H1 (cell line): Measurements from ENCODE around the gene CDHR2. TPM values are rescaled to one million over a fixed set of nuclear protein-coding genes. Genes with fewer than 3 reads are reported as not detected.

ENCODE experiments used
- CTCF ChIA-PET: fragments of 300-600 bp; sonication (Branson Sonifier 250); formaldehyde crosslinking; loops from one replicate; lab custom pipeline; 2021; ENCODE audit not compliant: partially characterized antibody; lab: Charles Lee
- POLR2A ChIA-PET: fragments of 300-600 bp; sonication (Branson Sonifier 250); formaldehyde crosslinking; loops from one replicate; lab custom pipeline; 2021; ENCODE audit warnings: inconsistent platforms; ENCODE audit not compliant: partially characterized antibody; lab: Charles Lee
- DNase-seq, 2 experiments: peaks; one replicate each; pipeline versions ENCODE4 v3.0.0 to v3.0.0-alpha.2; 2010 to 2022; ENCODE audit warnings: low spot score in 2 of 2, low read depth in 1 of 2, mixed read lengths in 1 of 2
- FAIRE-seq: peaks from 2 replicates; lab custom pipeline; 2011; peaks lifted over from hg19 to GRCh38; lab: Jason Lieb, UNC
- H2AFZ ChIP-seq: 2 replicates; pipeline ENCODE4 v1.8.1; 2012; ENCODE audit warnings: low read length, inconsistent platforms
- H2AK5ac ChIP-seq: 2 replicates; pipeline ENCODE4 v1.6.1; 2013; ENCODE audit warnings: low read depth, low read length
- H2BK120ac ChIP-seq: replicated peaks from 2 replicates; pipeline ENCODE3; 2013; ENCODE audit warnings: low read depth, low read length, inconsistent platforms
- H2BK12ac ChIP-seq: 2 replicates; pipeline ENCODE4 v1.6.1; 2013; ENCODE audit warnings: low read depth, low read length
- H2BK15ac ChIP-seq: 2 replicates; pipeline ENCODE4 v1.6.1; 2013; ENCODE audit warnings: low read length
- H2BK20ac ChIP-seq: 2 replicates; pipeline ENCODE4 v1.6.1; 2013; ENCODE audit warnings: low read length
- H2BK5ac ChIP-seq: 2 replicates; pipeline ENCODE4 v1.6.1; 2013; ENCODE audit warnings: low read depth, low read length
- H3K14ac ChIP-seq: 2 replicates; pipeline ENCODE4 v1.6.1; 2013; ENCODE audit warnings: inconsistent platforms; ENCODE audit not compliant: insufficient read length
- H3K18ac ChIP-seq: 2 replicates; pipeline ENCODE4 v1.6.1; 2013; ENCODE audit warnings: low read length; ENCODE audit errors: extremely low read depth
- H3K23ac ChIP-seq: 2 replicates; pipeline ENCODE4 v1.6.1; 2013; ENCODE audit warnings: inconsistent platforms; ENCODE audit not compliant: insufficient read length
- H3K23me2 ChIP-seq: 2 replicates; pipeline ENCODE4 v1.6.1; 2013; ENCODE audit warnings: low read depth, low read length
- H3K27ac ChIP-seq: 2 replicates; pipeline ENCODE4 v1.6.1; 2011; ENCODE audit warnings: low read depth, low read length, inconsistent platforms
- H3K27me3 ChIP-seq, 4 experiments: replicated peaks in 1 of 4; 1 replicate in 1 of 4; 2 replicates in 3 of 4; pipeline versions ENCODE4 v1.6.1 to v1.8.1; 2011 to 2013; ENCODE audit warnings: low read length in 3 of 4, mild to moderate bottlenecking in 3 of 4, inconsistent platforms in 2 of 4, mixed read lengths in 2 of 4, moderate library complexity in 1 of 4; ENCODE audit not compliant: control insufficient read depth in 3 of 4, insufficient read depth in 3 of 4; ENCODE audit errors: extremely low read depth in 1 of 4
- H3K36me3 ChIP-seq, 4 experiments: 2 replicates each; pipeline versions ENCODE4 v1.6.1 to v1.8.1; 2011 to 2013; ENCODE audit warnings: mild to moderate bottlenecking in 4 of 4, low read length in 3 of 4, moderate library complexity in 2 of 4, control low read depth in 1 of 4, inconsistent platforms in 1 of 4; ENCODE audit not compliant: insufficient read depth in 4 of 4, control insufficient read depth in 2 of 4
- H3K4ac ChIP-seq: replicated peaks from 2 replicates; pipeline ENCODE3; 2013; ENCODE audit warnings: low read length, low read depth, mixed read lengths, inconsistent platforms; ENCODE audit not compliant: insufficient read length
- H3K4me1 ChIP-seq, 4 experiments: replicated peaks in 1 of 4; 1 replicate in 1 of 4; 2 replicates in 3 of 4; pipeline versions ENCODE4 v1.6.1 to v1.8.1; 2011 to 2013; ENCODE audit warnings: low read length in 3 of 4, inconsistent platforms in 2 of 4, mixed read lengths in 1 of 4; ENCODE audit not compliant: insufficient read depth in 4 of 4, control insufficient read depth in 3 of 4
- H3K4me2 ChIP-seq, 2 experiments: 2 replicates each; pipeline versions ENCODE4 v1.6.1 to v1.8.1; 2011 to 2013; ENCODE audit warnings: low read depth in 2 of 2, low read length in 2 of 2, control low read depth in 1 of 2, inconsistent platforms in 1 of 2, mild to moderate bottlenecking in 1 of 2; ENCODE audit not compliant: insufficient read depth in 1 of 2
- H3K4me3 ChIP-seq, 4 experiments: fragments of 200-600, 300-600 bp in 1 of 4; sonication (generic), shearing (Covaris generic), sonication (Bioruptor Twin) in 1 of 4; 2 replicates each; pipeline versions ENCODE4 v1.5.1 to v1.8.1; 2011 to 2016; ENCODE audit warnings: low read length in 4 of 4, low read depth in 3 of 4, control low read depth in 2 of 4, inconsistent platforms in 2 of 4, mild to moderate bottlenecking in 2 of 4, mixed read lengths in 1 of 4, moderate library complexity in 1 of 4; ENCODE audit not compliant: insufficient read depth in 2 of 4; ENCODE audit errors: extremely low read depth in 1 of 4
- H3K56ac ChIP-seq: replicated peaks from 2 replicates; pipeline ENCODE3; 2013; ENCODE audit warnings: low read depth, mild to moderate bottlenecking, mixed read lengths, low read length, inconsistent platforms; ENCODE audit not compliant: insufficient read length
- H3K79me1 ChIP-seq: 2 replicates; pipeline ENCODE4 v1.6.1; 2013; ENCODE audit warnings: low read depth, low read length, control low read depth
- H3K79me2 ChIP-seq, 2 experiments: 2 replicates each; pipeline versions ENCODE4 v1.6.1 to v1.8.1; 2012 to 2013; ENCODE audit warnings: low read length in 2 of 2, mild to moderate bottlenecking in 2 of 2, inconsistent platforms in 1 of 2; ENCODE audit not compliant: insufficient read depth in 2 of 2, control insufficient read depth in 1 of 2
- H3K9ac ChIP-seq, 4 experiments: replicated peaks in 1 of 4; 1 replicate in 1 of 4; 2 replicates in 3 of 4; pipeline versions ENCODE4 v1.6.1 to v1.8.1; 2011 to 2013; ENCODE audit warnings: low read depth in 3 of 4, low read length in 3 of 4, control low read depth in 2 of 4, mild to moderate bottlenecking in 2 of 4, moderate library complexity in 2 of 4, inconsistent platforms in 1 of 4; ENCODE audit errors: extremely low read depth in 1 of 4
- H3K9me3 ChIP-seq, 2 experiments: 2 replicates each; pipeline versions ENCODE4 v1.6.1 to v1.8.1; 2012 to 2013; ENCODE audit warnings: mild to moderate bottlenecking in 2 of 2, moderate library complexity in 2 of 2, control low read depth in 1 of 2, inconsistent platforms in 1 of 2, low read depth in 1 of 2, low read length in 1 of 2, mixed read lengths in 1 of 2; ENCODE audit not compliant: insufficient read depth in 2 of 2
- H4K20me1 ChIP-seq, 2 experiments: replicated peaks in 1 of 2; 2 replicates each; pipeline versions ENCODE3 to v1.8.1; 2011 to 2013; ENCODE audit warnings: inconsistent platforms in 2 of 2, low read length in 2 of 2, mild to moderate bottlenecking in 1 of 2; ENCODE audit not compliant: insufficient read depth in 2 of 2, control insufficient read depth in 1 of 2
- H4K5ac ChIP-seq: 2 replicates; pipeline ENCODE4 v1.6.1; 2013; ENCODE audit warnings: low read length, low read depth, mixed read lengths, inconsistent platforms; ENCODE audit not compliant: insufficient read length
- H4K8ac ChIP-seq: 2 replicates; pipeline ENCODE4 v1.8.0; 2013; ENCODE audit warnings: mild to moderate bottlenecking, moderate library complexity, low read length, inconsistent platforms; ENCODE audit not compliant: insufficient read depth; ENCODE audit errors: extremely low read depth
- H4K91ac ChIP-seq: replicated peaks from 2 replicates; pipeline ENCODE3; 2013; ENCODE audit warnings: low read length, mixed read lengths, inconsistent platforms; ENCODE audit not compliant: insufficient read length
- HDAC2 ChIP-seq, 2 experiments: fragments of 300-600 bp in 1 of 2; sonication (generic) in 1 of 2; IDR thresholded peaks; 2 replicates each; pipeline ENCODE4 v1.6.1; 2011 to 2012; ENCODE audit warnings: low read depth in 2 of 2, low read length in 2 of 2, mild to moderate bottlenecking in 2 of 2, moderate library complexity in 2 of 2, borderline replicate concordance in 1 of 2, inconsistent platforms in 1 of 2
- HDAC6 ChIP-seq: IDR thresholded peaks from one replicate; pipeline ENCODE4 v1.7.1; 2012; ENCODE audit warnings: low read depth, mild to moderate bottlenecking, inconsistent platforms, low read length, moderate library complexity
- KDM1A ChIP-seq: fragments of 200-600, 300-600 bp; sonication (generic); IDR thresholded peaks from 2 replicates; pipeline ENCODE4 v1.7.1; 2016; ENCODE audit warnings: mild to moderate bottlenecking, low read length, borderline replicate concordance
- WGBS, 2 experiments: shearing (Covaris generic) in 1 of 2; methylation state at CpG; one replicate each; pipeline versions ENCODE4 v1.1.6 to v1.1.7; 2013 to 2015; ENCODE audit warnings: low lambda C conversion rate in 2 of 2, mixed read lengths in 2 of 2, inconsistent platforms in 1 of 2, low coverage in 1 of 2, missing lambda C conversion rate in 1 of 2; ENCODE audit not compliant: insufficient replicate concordance in 2 of 2, insufficient coverage in 1 of 2, insufficient read length in 1 of 2; ENCODE audit errors: extremely low coverage in 1 of 2, missing lambda C conversion rate in 1 of 2; 5-methylcytosine and 5-hydroxymethylcytosine counted together
- polyA plus RNA-seq, 7 experiments: library from polyadenylated mRNA; depleted of rRNA in 3 of 7; stranded (reverse) in 5 of 7; unstranded in 2 of 7; fragments of >200 nt in 5 of 7; fragments of 200-250 nt in 2 of 7; gene quantifications; 1 replicate in 5 of 7; 2 replicates in 1 of 7; 4 replicates in 1 of 7; pipeline versions ENCODE4 v1.2.1 to v1.2.3, GENCODE V29; 2011 to 2013; ENCODE audit warnings: missing spikeins in 2 of 7, mixed read lengths in 2 of 7
- total RNA-seq: library from RNA; stranded (reverse); fragmentation: NEBNext Ultra II Directional; extraction: Animal tissue kit (Norgen Biotek cat#: 25700); gene quantifications from 2 replicates; pipeline ENCODE4 v1.2.1, GENCODE V29; 2021

Gene CDHR2
- total and polyA plus RNA-seq, 2 of the 8 experiments (the other 6 are each of a cell fraction or from before 2014, with no cell fraction given), result 0.02 to 0.43 TPM

GRCh38 chr5:176638437-176638836, 89.3 kb downstream of the CDHR2 start:
- Histone ChIP-seq H3K9ac (no peak overlapping the region), H3K14ac (no peak overlapping the region), H3K79me2 (no peaks in the 10 kb centered on the region), H2BK120ac (no peak overlapping the region), H3K23me2 (no peaks in the 10 kb centered on the region), H3K18ac (no peak overlapping the region), H3K23ac (no peak overlapping the region), H3K79me1 (no peaks in the 10 kb centered on the region), H4K91ac (no peak overlapping the region), H4K5ac (no peak overlapping the region), H3K56ac (no peak overlapping the region), H2BK20ac (no peak overlapping the region), H3K4me1 (peaks cover 0 to 19% (median 8%) of the 10 kb centered on the region in 4 experiments; a peak in 6 of 7 replicates), H2BK5ac (no peak overlapping the region), H3K36me3 (no peaks in the 10 kb centered on the region), H3K27ac (no peak overlapping the region), H3K4ac (no peak overlapping the region), H3K27me3 (no peaks in the 10 kb centered on the region), H2AK5ac (no peak overlapping the region), H3K4me2 (no peak overlapping the region), H3K9me3 (peaks cover 0 to 3% of the 10 kb centered on the region in 2 experiments; a peak in 1 of 4 replicates), H4K8ac (no peak overlapping the region), H3K4me3 (no peak overlapping the region), H4K20me1 (no peaks in the 10 kb centered on the region), H2BK12ac (no peak overlapping the region), H2BK15ac (no peak overlapping the region), H2AFZ (no peak overlapping the region)
- DNase-seq, result no peak
- whole genome bisulfite sequencing, 2 experiments, result 89 to 100% methylated on average over 2 to 3 of the region's 3 CpGs
- ChIA-PET CTCF (no interaction called here), POLR2A (interaction anchor here (1.1 to 1.5 kb wide), 2 partner anchors 9 to 42 kb away, joined by 3 to 4 read pairs; partner anchors contain the start of gene TSPAN17)
- TF ChIP-seq HDAC2 (IDR thresholded peaks at IDR 0.05; ENCODE audit: borderline replicate concordance in 1 of 2, low read depth in 2 of 2, low read length in 2 of 2) (peak in 1 of 2 experiments; percentile 91; a peak in 1 of 4 replicates), HDAC6 (no peak), KDM1A (peak; percentile 90)
- no peak for FAIRE-seq
